Suprapubic skin (tissue), 3 donors: ENCODE results near the gene HOXB6.

Source experiments
- CTCF ChIP-seq, 2 donors: fragments of 200-600 bp in 1 of 2; fragments of 450-650 bp in 1 of 2; sonication (generic) in 1 of 2; IDR thresholded peaks; one replicate each; pipeline ENCODE4 v1.5.1; 2016 to 2019; ENCODE audit warnings: antibody characterized with exemption in 2 of 2, mild to moderate bottlenecking in 1 of 2, moderate library complexity in 1 of 2
- EP300 ChIP-seq: sonication (generic); formaldehyde crosslinking; IDR thresholded peaks from one replicate; pipeline ENCODE4 v1.6.1; 2017; ENCODE audit warnings: antibody characterized with exemption
- POLR2A ChIP-seq, 2 donors: fragments of 450-650 bp; IDR thresholded peaks; one replicate each; pipeline ENCODE4 v1.6.1; 2017; ENCODE audit warnings: antibody characterized with exemption in 2 of 2, mild to moderate bottlenecking in 2 of 2, moderate library complexity in 2 of 2

GRCh38 chr17:48596735-48597527, 7.9 kb downstream of the HOXB6 start:
- TF ChIP-seq POLR2A (IDR thresholded peaks at IDR 0.05) (no peak), CTCF (IDR thresholded peaks at IDR 0.05) (no peak), EP300 (no peak)
